Pancreas (tissue), 10 donors: ENCODE results near the gene RALGDS. TPM values are rescaled to one million over a fixed set of nuclear protein-coding genes. Genes with fewer than 3 reads are reported as not detected.

ENCODE experiments used
- ATAC-seq, 4 donors: fragments of 200-7000 bp; cut with Tn5 transposase; one replicate each; pipeline versions ENCODE4 v1.8.0 to v1.9.1; 2020; ENCODE audit warnings: mild to moderate bottlenecking in 4 of 4, moderate library complexity in 4 of 4
- DNase-seq, 6 donors: peaks; one replicate each; pipeline ENCODE4 v3.0.0-alpha.2; 2020
- FAIRE-seq: peaks from 2 replicates; lab custom pipeline; 2012; peaks lifted over from hg19 to GRCh38; lab: Jason Lieb, UNC
- H3K27ac ChIP-seq, 4 donors: fragments of 200-600 bp; sonication (generic); 1 replicate in 3 of 4; 2 replicates in 1 of 4; pipeline versions ENCODE4 v1.5.0 to v1.8.0; 2020
- H3K27me3 ChIP-seq, 4 donors: fragments of 200-600 bp; one replicate each; pipeline ENCODE4 v1.8.0; 2021
- H3K36me3 ChIP-seq, 3 donors: fragments of 200-600 bp; sonication (generic) in 1 of 3; one replicate each; pipeline versions ENCODE4 v1.5.0 to v1.8.0; 2020 to 2021
- H3K4me1 ChIP-seq, 3 donors: fragments of 200-600 bp; one replicate each; pipeline ENCODE4 v1.8.0; 2021
- H3K4me3 ChIP-seq, 4 donors: fragments of 200-600 bp; sonication (generic) in 2 of 4; one replicate each; pipeline versions ENCODE4 v1.5.0 to v1.8.0; 2020 to 2021
- H3K9me3 ChIP-seq, 4 donors: fragments of 200-600 bp; one replicate each; pipeline ENCODE4 v1.8.0; 2021
- CTCF ChIP-seq, 4 donors: fragments of 200-600 bp; sonication (generic) in 3 of 4; IDR thresholded peaks; one replicate each; pipeline versions ENCODE4 v1.5.0 to v1.8.0; 2021; ENCODE audit warnings: antibody characterized with exemption in 4 of 4
- WGBS, 2 donors: extraction: QIAGEN DNeasy Blood & Tissue Kit; methylation state at CpG; one replicate each; pipeline ENCODE4 v1.1.7; 2013; 5-methylcytosine and 5-hydroxymethylcytosine counted together
- intact Hi-C, 3 donors: fragments of 100-400 bp; cut with DNase I; formaldehyde crosslinking; loops; one replicate each; pipeline versions ENCODE4 v1.11.1 to v1.14.2; 2022
- polyA plus RNA-seq, 2 donors: library from polyadenylated mRNA; stranded (reverse); fragments of 200-250 nt; gene quantifications; one replicate each; pipeline ENCODE4 v1.2.3, GENCODE V29; 2013
- total RNA-seq, 6 donors: library from RNA; stranded (reverse); fragmentation: NEBNext Ultra II Directional in 4 of 6; extraction: Animal tissue kit (Norgen Biotek cat#: 25700) in 4 of 6; gene quantifications; one replicate each; pipeline versions ENCODE4 v1.2.1 to v1.2.4, GENCODE V29; 2021 to 2023
- donor health status: healthy with polysubstance abuse.
- donor health status: DM: no; HTN: no; CAD: no; lungs with moderate emphysema.
- donor health status: DM: no; HTN: no; CAD: no.
- donor health status: control.
- donor health status: control.
- donor health status: Bipolar disorder and iron deficiency.
- donor health status: DM: yes; HTN: yes; CAD: no.
- donor health status: DM: no; HTN: no; CAD: no.
- donor health status: DM: no; HTN: no; CAD: no.
- donor health status: DM: yes; HTN: yes; CAD: no.

RALGDS gene
- total and polyA plus RNA-seq, 8 donors = 16.1 to 69.7 (median 20.5) TPM

DNA sequence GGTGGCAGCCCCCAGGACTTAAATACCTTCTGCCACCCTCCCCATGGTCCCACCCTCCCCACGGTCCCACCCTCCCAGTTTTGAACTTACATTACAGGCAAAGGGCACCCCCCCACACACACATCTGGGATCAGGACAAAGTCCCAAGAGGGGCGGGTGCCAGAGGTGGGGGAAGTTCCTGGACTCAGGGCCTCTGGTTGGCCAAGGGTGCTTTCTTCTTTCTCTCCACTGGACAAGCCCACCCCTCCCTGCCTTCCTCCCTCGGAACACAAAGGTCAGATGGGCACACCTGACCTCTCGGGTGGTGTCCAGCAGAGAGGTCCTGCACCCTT, 19.1 kb upstream of the RALGDS start:
- no peak for ATAC-seq

GRCh38 chr9:133139246-133140173, 18.5 kb upstream of the RALGDS start:
- TF ChIP-seq CTCF (IDR thresholded peaks at IDR 0.05) = no peak
- H3K27ac ChIP-seq = no peak overlapping the region
- DNase-seq (peak in 2 of 6 donors; percentile 48 to 72), ATAC-seq (no peak), FAIRE-seq (no peak)
- no peaks in the 10 kb centered on the region for H3K36me3 ChIP-seq
- no peaks in the 10 kb centered on the region for H3K9me3 ChIP-seq
- no peak overlapping the region for H3K4me3 ChIP-seq
- no peaks in the 10 kb centered on the region for H3K27me3 ChIP-seq
- intact Hi-C loops = loop anchor here in 2 of 3 donors (5.0 kb wide), 2 partner anchors 32 to 97 kb away; no protein-coding TSS in a partner anchor
- peaks cover 25 to 56% (median 31%) of the 10 kb centered on the region in 3 donors for H3K4me1 ChIP-seq
- 87 to 89% methylated on average over 24 of the region's 24 CpGs for WGBS, 2 donors

More for the DNA sequence above, 19.1 kb upstream of the RALGDS start:
- Histone ChIP-seq H3K4me1 (peaks cover 21 to 53% (median 25%) of the 10 kb centered on the region in 3 donors), H3K27me3 (no peaks in the 10 kb centered on the region), H3K27ac (no peak overlapping the region), H3K4me3 (no peak overlapping the region), H3K36me3 (no peaks in the 10 kb centered on the region), H3K9me3 (no peaks in the 10 kb centered on the region)
- TF ChIP-seq CTCF (IDR thresholded peaks at IDR 0.05) = no peak
- FAIRE-seq = no peak
- 81 to 92% methylated on average over 4 of the region's 4 CpGs for WGBS, 2 donors
- DNase-seq = peak in 2 of 6 donors; percentile 7 to 37
- intact Hi-C loops = loop anchor here in 2 of 3 donors (5.0 kb wide), 2 partner anchors 33 to 98 kb away; no protein-coding TSS in a partner anchor

GRCh38 chr9:133137451-133138231, 16.6 kb upstream of the RALGDS start:
- no peak for TF ChIP-seq CTCF (IDR thresholded peaks at IDR 0.05)
- intact Hi-C loops = no loop called here
- H3K27me3 ChIP-seq = no peaks in the 10 kb centered on the region
- DNase-seq = peak; percentile 68 to 92 (median 82)
- peak; percentile 6 to 40 (median 24) for ATAC-seq
- H3K4me3 ChIP-seq = no peak overlapping the region
- peak overlapping the region; percentile 31 to 76 (median 58) for H3K27ac ChIP-seq
- FAIRE-seq = no peak
- no peaks in the 10 kb centered on the region for H3K36me3 ChIP-seq
- 60 to 65% methylated on average over 15 to 16 of the region's 16 CpGs for WGBS, 2 donors
- H3K9me3 ChIP-seq = no peaks in the 10 kb centered on the region
- peaks cover 39 to 61% (median 41%) of the 10 kb centered on the region in 3 donors for H3K4me1 ChIP-seq

- Histone ChIP-seq H3K36me3 (no peaks in the 10 kb centered on the region), H3K9me3 (no peaks in the 10 kb centered on the region), H3K27me3 (no peaks in the 10 kb centered on the region), H3K27ac (peak overlapping the region; percentile 91 to 98 (median 96)), H3K4me3 (no peak overlapping the region), H3K4me1 (peaks cover 41 to 60% (median 41%) of the 10 kb centered on the region in 3 donors)
- no peak for TF ChIP-seq CTCF (IDR thresholded peaks at IDR 0.05)
- 18 to 31% methylated on average over 5 to 8 of the region's 8 CpGs for WGBS, 2 donors
- intact Hi-C loops = no loop called here
- DNase-seq (peak; percentile 52 to 84 (median 73)), FAIRE-seq (no peak), ATAC-seq (peak in 3 of 4 donors; percentile 5 to 19 (median 16))
These were observed 14.2 kb upstream of the RALGDS start for GRCh38 chr9:133135146-133135745.
